H1 (cell line): Measurements from ENCODE around the gene AHSG. TPM values are rescaled to one million over a fixed set of nuclear protein-coding genes. Genes with fewer than 3 reads are reported as not detected.

Experiments
- CTCF ChIA-PET: fragments of 300-600 bp; sonication (Branson Sonifier 250); formaldehyde crosslinking; loops from one replicate; lab custom pipeline; 2021; ENCODE audit not compliant: partially characterized antibody; lab: Charles Lee
- POLR2A ChIA-PET: fragments of 300-600 bp; sonication (Branson Sonifier 250); formaldehyde crosslinking; loops from one replicate; lab custom pipeline; 2021; ENCODE audit warnings: inconsistent platforms; ENCODE audit not compliant: partially characterized antibody; lab: Charles Lee
- DNase-seq, 2 experiments: peaks; one replicate each; pipeline versions ENCODE4 v3.0.0 to v3.0.0-alpha.2; 2010 to 2022; ENCODE audit warnings: low spot score in 2 of 2, low read depth in 1 of 2, mixed read lengths in 1 of 2
- FAIRE-seq: peaks from 2 replicates; lab custom pipeline; 2011; peaks lifted over from hg19 to GRCh38; lab: Jason Lieb, UNC
- H2AFZ ChIP-seq: 2 replicates; pipeline ENCODE4 v1.8.1; 2012; ENCODE audit warnings: low read length, inconsistent platforms
- H2AK5ac ChIP-seq: 2 replicates; pipeline ENCODE4 v1.6.1; 2013; ENCODE audit warnings: low read depth, low read length
- H2BK120ac ChIP-seq: replicated peaks from 2 replicates; pipeline ENCODE3; 2013; ENCODE audit warnings: low read depth, low read length, inconsistent platforms
- H2BK12ac ChIP-seq: 2 replicates; pipeline ENCODE4 v1.6.1; 2013; ENCODE audit warnings: low read depth, low read length
- H2BK15ac ChIP-seq: 2 replicates; pipeline ENCODE4 v1.6.1; 2013; ENCODE audit warnings: low read length
- H2BK20ac ChIP-seq: 2 replicates; pipeline ENCODE4 v1.6.1; 2013; ENCODE audit warnings: low read length
- H2BK5ac ChIP-seq: 2 replicates; pipeline ENCODE4 v1.6.1; 2013; ENCODE audit warnings: low read depth, low read length
- H3K14ac ChIP-seq: 2 replicates; pipeline ENCODE4 v1.6.1; 2013; ENCODE audit warnings: inconsistent platforms; ENCODE audit not compliant: insufficient read length
- H3K18ac ChIP-seq: 2 replicates; pipeline ENCODE4 v1.6.1; 2013; ENCODE audit warnings: low read length; ENCODE audit errors: extremely low read depth
- H3K23ac ChIP-seq: 2 replicates; pipeline ENCODE4 v1.6.1; 2013; ENCODE audit warnings: inconsistent platforms; ENCODE audit not compliant: insufficient read length
- H3K23me2 ChIP-seq: 2 replicates; pipeline ENCODE4 v1.6.1; 2013; ENCODE audit warnings: low read depth, low read length
- H3K27ac ChIP-seq: 2 replicates; pipeline ENCODE4 v1.6.1; 2011; ENCODE audit warnings: low read depth, low read length, inconsistent platforms
- H3K27me3 ChIP-seq, 4 experiments: replicated peaks in 1 of 4; 1 replicate in 1 of 4; 2 replicates in 3 of 4; pipeline versions ENCODE4 v1.6.1 to v1.8.1; 2011 to 2013; ENCODE audit warnings: low read length in 3 of 4, mild to moderate bottlenecking in 3 of 4, inconsistent platforms in 2 of 4, mixed read lengths in 2 of 4, moderate library complexity in 1 of 4; ENCODE audit not compliant: control insufficient read depth in 3 of 4, insufficient read depth in 3 of 4; ENCODE audit errors: extremely low read depth in 1 of 4
- H3K36me3 ChIP-seq, 4 experiments: 2 replicates each; pipeline versions ENCODE4 v1.6.1 to v1.8.1; 2011 to 2013; ENCODE audit warnings: mild to moderate bottlenecking in 4 of 4, low read length in 3 of 4, moderate library complexity in 2 of 4, control low read depth in 1 of 4, inconsistent platforms in 1 of 4; ENCODE audit not compliant: insufficient read depth in 4 of 4, control insufficient read depth in 2 of 4
- H3K4ac ChIP-seq: replicated peaks from 2 replicates; pipeline ENCODE3; 2013; ENCODE audit warnings: low read length, low read depth, mixed read lengths, inconsistent platforms; ENCODE audit not compliant: insufficient read length
- H3K4me1 ChIP-seq, 4 experiments: replicated peaks in 1 of 4; 1 replicate in 1 of 4; 2 replicates in 3 of 4; pipeline versions ENCODE4 v1.6.1 to v1.8.1; 2011 to 2013; ENCODE audit warnings: low read length in 3 of 4, inconsistent platforms in 2 of 4, mixed read lengths in 1 of 4; ENCODE audit not compliant: insufficient read depth in 4 of 4, control insufficient read depth in 3 of 4
- H3K4me2 ChIP-seq, 2 experiments: 2 replicates each; pipeline versions ENCODE4 v1.6.1 to v1.8.1; 2011 to 2013; ENCODE audit warnings: low read depth in 2 of 2, low read length in 2 of 2, control low read depth in 1 of 2, inconsistent platforms in 1 of 2, mild to moderate bottlenecking in 1 of 2; ENCODE audit not compliant: insufficient read depth in 1 of 2
- H3K4me3 ChIP-seq, 4 experiments: fragments of 200-600, 300-600 bp in 1 of 4; sonication (generic), shearing (Covaris generic), sonication (Bioruptor Twin) in 1 of 4; 2 replicates each; pipeline versions ENCODE4 v1.5.1 to v1.8.1; 2011 to 2016; ENCODE audit warnings: low read length in 4 of 4, low read depth in 3 of 4, control low read depth in 2 of 4, inconsistent platforms in 2 of 4, mild to moderate bottlenecking in 2 of 4, mixed read lengths in 1 of 4, moderate library complexity in 1 of 4; ENCODE audit not compliant: insufficient read depth in 2 of 4; ENCODE audit errors: extremely low read depth in 1 of 4
- H3K56ac ChIP-seq: replicated peaks from 2 replicates; pipeline ENCODE3; 2013; ENCODE audit warnings: low read depth, mild to moderate bottlenecking, mixed read lengths, low read length, inconsistent platforms; ENCODE audit not compliant: insufficient read length
- H3K79me1 ChIP-seq: 2 replicates; pipeline ENCODE4 v1.6.1; 2013; ENCODE audit warnings: low read depth, low read length, control low read depth
- H3K79me2 ChIP-seq, 2 experiments: 2 replicates each; pipeline versions ENCODE4 v1.6.1 to v1.8.1; 2012 to 2013; ENCODE audit warnings: low read length in 2 of 2, mild to moderate bottlenecking in 2 of 2, inconsistent platforms in 1 of 2; ENCODE audit not compliant: insufficient read depth in 2 of 2, control insufficient read depth in 1 of 2
- H3K9ac ChIP-seq, 4 experiments: replicated peaks in 1 of 4; 1 replicate in 1 of 4; 2 replicates in 3 of 4; pipeline versions ENCODE4 v1.6.1 to v1.8.1; 2011 to 2013; ENCODE audit warnings: low read depth in 3 of 4, low read length in 3 of 4, control low read depth in 2 of 4, mild to moderate bottlenecking in 2 of 4, moderate library complexity in 2 of 4, inconsistent platforms in 1 of 4; ENCODE audit errors: extremely low read depth in 1 of 4
- H3K9me3 ChIP-seq, 2 experiments: 2 replicates each; pipeline versions ENCODE4 v1.6.1 to v1.8.1; 2012 to 2013; ENCODE audit warnings: mild to moderate bottlenecking in 2 of 2, moderate library complexity in 2 of 2, control low read depth in 1 of 2, inconsistent platforms in 1 of 2, low read depth in 1 of 2, low read length in 1 of 2, mixed read lengths in 1 of 2; ENCODE audit not compliant: insufficient read depth in 2 of 2
- H4K20me1 ChIP-seq, 2 experiments: replicated peaks in 1 of 2; 2 replicates each; pipeline versions ENCODE3 to v1.8.1; 2011 to 2013; ENCODE audit warnings: inconsistent platforms in 2 of 2, low read length in 2 of 2, mild to moderate bottlenecking in 1 of 2; ENCODE audit not compliant: insufficient read depth in 2 of 2, control insufficient read depth in 1 of 2
- H4K5ac ChIP-seq: 2 replicates; pipeline ENCODE4 v1.6.1; 2013; ENCODE audit warnings: low read length, low read depth, mixed read lengths, inconsistent platforms; ENCODE audit not compliant: insufficient read length
- H4K8ac ChIP-seq: 2 replicates; pipeline ENCODE4 v1.8.0; 2013; ENCODE audit warnings: mild to moderate bottlenecking, moderate library complexity, low read length, inconsistent platforms; ENCODE audit not compliant: insufficient read depth; ENCODE audit errors: extremely low read depth
- H4K91ac ChIP-seq: replicated peaks from 2 replicates; pipeline ENCODE3; 2013; ENCODE audit warnings: low read length, mixed read lengths, inconsistent platforms; ENCODE audit not compliant: insufficient read length
- CTBP2 ChIP-seq: IDR thresholded peaks from 2 replicates; pipeline ENCODE4 v1.7.0; 2011; ENCODE audit warnings: borderline replicate concordance, mild to moderate bottlenecking, moderate library complexity, mixed read lengths, low read length; ENCODE audit not compliant: insufficient read depth, insufficient read length
- EP300 ChIP-seq, 2 experiments: IDR thresholded peaks; 1 replicate in 1 of 2; 2 replicates in 1 of 2; pipeline ENCODE4 v1.6.1; 2011 to 2012; ENCODE audit warnings: low read depth in 2 of 2, low read length in 2 of 2, mild to moderate bottlenecking in 2 of 2, borderline replicate concordance in 1 of 2, inconsistent platforms in 1 of 2, moderate library complexity in 1 of 2
- RAD21 ChIP-seq, 2 experiments: IDR thresholded peaks in 1 of 2; conservative IDR thresholded peaks in 1 of 2; 2 replicates each; pipeline ENCODE4 v1.6.1; 2011; ENCODE audit warnings: low read depth in 2 of 2, low read length in 2 of 2, improper control_type of control experiment in 1 of 2, inconsistent platforms in 1 of 2, mild to moderate bottlenecking in 1 of 2, moderate library complexity in 1 of 2
- WGBS, 2 experiments: shearing (Covaris generic) in 1 of 2; methylation state at CpG; one replicate each; pipeline versions ENCODE4 v1.1.6 to v1.1.7; 2013 to 2015; ENCODE audit warnings: low lambda C conversion rate in 2 of 2, mixed read lengths in 2 of 2, inconsistent platforms in 1 of 2, low coverage in 1 of 2, missing lambda C conversion rate in 1 of 2; ENCODE audit not compliant: insufficient replicate concordance in 2 of 2, insufficient coverage in 1 of 2, insufficient read length in 1 of 2; ENCODE audit errors: extremely low coverage in 1 of 2, missing lambda C conversion rate in 1 of 2; 5-methylcytosine and 5-hydroxymethylcytosine counted together
- polyA plus RNA-seq, 7 experiments: library from polyadenylated mRNA; depleted of rRNA in 3 of 7; stranded (reverse) in 5 of 7; unstranded in 2 of 7; fragments of >200 nt in 5 of 7; fragments of 200-250 nt in 2 of 7; gene quantifications; 1 replicate in 5 of 7; 2 replicates in 1 of 7; 4 replicates in 1 of 7; pipeline versions ENCODE4 v1.2.1 to v1.2.3, GENCODE V29; 2011 to 2013; ENCODE audit warnings: missing spikeins in 2 of 7, mixed read lengths in 2 of 7
- total RNA-seq: library from RNA; stranded (reverse); fragmentation: NEBNext Ultra II Directional; extraction: Animal tissue kit (Norgen Biotek cat#: 25700); gene quantifications from 2 replicates; pipeline ENCODE4 v1.2.1, GENCODE V29; 2021
- TF ChIP-seq, protein P1 (sequence below), 3 experiments: IDR thresholded peaks; 1 replicate in 2 of 3; 2 replicates in 1 of 3; pipeline versions ENCODE4 v1.5.1 to v1.6.1; 2011; ENCODE audit warnings: low read length in 3 of 3, mild to moderate bottlenecking in 3 of 3, inconsistent platforms in 2 of 3, low read depth in 1 of 3, moderate library complexity in 1 of 3; ENCODE audit not compliant: insufficient read depth in 1 of 3; ENCODE audit errors: control extremely low read depth in 1 of 3

The AHSG gene
- total and polyA plus RNA-seq, 2 of the 8 experiments (the other 6 are each of a cell fraction or from before 2014, with no cell fraction given) = 0.68 to 0.78 TPM

DNA sequence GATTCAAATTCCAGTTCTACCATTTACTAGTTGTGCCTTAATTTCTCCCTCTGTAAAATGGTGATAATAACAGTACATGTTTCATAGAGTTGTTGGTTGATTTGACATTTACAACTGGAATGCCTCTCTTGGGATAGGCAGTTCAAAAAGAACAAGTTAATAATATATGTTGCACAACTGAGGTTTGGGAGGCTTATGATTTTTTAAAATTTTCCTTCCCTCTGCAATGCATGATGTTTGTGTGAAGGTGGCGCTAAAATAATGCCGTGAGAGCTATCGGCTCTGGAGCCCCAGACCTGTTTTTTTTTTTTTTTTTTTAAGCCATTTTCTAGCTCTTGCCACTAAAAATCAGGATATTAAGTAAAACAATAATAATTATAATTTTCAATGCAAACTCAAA, 23.7 kb upstream of the AHSG start:
- no peak overlapping the region for H4K8ac ChIP-seq
- H2BK120ac ChIP-seq = no peak overlapping the region
- no peaks in the 10 kb centered on the region for H4K20me1 ChIP-seq
- no peak overlapping the region for H2BK15ac ChIP-seq
- no peak overlapping the region for H4K91ac ChIP-seq
- peak; percentile 50 for FAIRE-seq
- H4K5ac ChIP-seq = no peak overlapping the region
- H3K27me3 ChIP-seq = no peaks in the 10 kb centered on the region
- no peak overlapping the region for H2BK20ac ChIP-seq
- 65% methylated on average over 3 of the region's 3 CpGs; no CpG with 5 or more reads in 1 of the 2 experiments for WGBS, 2 experiments
- H3K18ac ChIP-seq = no peak overlapping the region
- no peak overlapping the region for H3K4me2 ChIP-seq
- no peak overlapping the region for H3K14ac ChIP-seq
- H3K79me2 ChIP-seq = no peaks in the 10 kb centered on the region
- DNase-seq = no peak
- no peak overlapping the region for H3K23ac ChIP-seq
- H2AFZ ChIP-seq = no peak overlapping the region
- ChIA-PET POLR2A (interaction anchor here (0.9 to 10.2 kb wide), 5 partner anchors 19 to 201 kb away, joined by 3 to 85 read pairs (median 4); partner anchors contain the start of genes DNAJB11 and EIF4A2), CTCF (interaction anchor here (0.6 to 23.7 kb wide), 10 partner anchors 9 to 231 kb away, joined by 3 to 333 read pairs (median 4); partner anchors contain the start of genes AHSG and EIF4A2)
- no peaks in the 10 kb centered on the region; the same call in 1 of the 2 replicates for H3K23me2 ChIP-seq
- H3K9ac ChIP-seq = no peak overlapping the region
- no peak overlapping the region for H2BK5ac ChIP-seq
- no peak overlapping the region for H2AK5ac ChIP-seq
- H3K9me3 ChIP-seq = no peaks in the 10 kb centered on the region
- no peak overlapping the region for H3K27ac ChIP-seq
- H3K79me1 ChIP-seq = no peaks in the 10 kb centered on the region; the same call in 1 of the 2 replicates
- H2BK12ac ChIP-seq = no peak overlapping the region
- H3K4me3 ChIP-seq = no peak overlapping the region
- no peak overlapping the region for H3K56ac ChIP-seq
- peak; percentile 78 to 82 for TF ChIP-seq RAD21 (IDR thresholded peaks at IDR 0.05 in 1 of 2, conservative IDR thresholded peaks at IDR 0.05 in 1 of 2; ENCODE audit: low read depth in 2 of 2, low read length in 2 of 2)
- no peak for TF ChIP-seq CTBP2
- TF ChIP-seq EP300 (IDR thresholded peaks at IDR 0.05; ENCODE audit: borderline replicate concordance in 1 of 2, low read depth in 2 of 2, low read length in 2 of 2) = no peak
- TF ChIP-seq, protein P1, sequence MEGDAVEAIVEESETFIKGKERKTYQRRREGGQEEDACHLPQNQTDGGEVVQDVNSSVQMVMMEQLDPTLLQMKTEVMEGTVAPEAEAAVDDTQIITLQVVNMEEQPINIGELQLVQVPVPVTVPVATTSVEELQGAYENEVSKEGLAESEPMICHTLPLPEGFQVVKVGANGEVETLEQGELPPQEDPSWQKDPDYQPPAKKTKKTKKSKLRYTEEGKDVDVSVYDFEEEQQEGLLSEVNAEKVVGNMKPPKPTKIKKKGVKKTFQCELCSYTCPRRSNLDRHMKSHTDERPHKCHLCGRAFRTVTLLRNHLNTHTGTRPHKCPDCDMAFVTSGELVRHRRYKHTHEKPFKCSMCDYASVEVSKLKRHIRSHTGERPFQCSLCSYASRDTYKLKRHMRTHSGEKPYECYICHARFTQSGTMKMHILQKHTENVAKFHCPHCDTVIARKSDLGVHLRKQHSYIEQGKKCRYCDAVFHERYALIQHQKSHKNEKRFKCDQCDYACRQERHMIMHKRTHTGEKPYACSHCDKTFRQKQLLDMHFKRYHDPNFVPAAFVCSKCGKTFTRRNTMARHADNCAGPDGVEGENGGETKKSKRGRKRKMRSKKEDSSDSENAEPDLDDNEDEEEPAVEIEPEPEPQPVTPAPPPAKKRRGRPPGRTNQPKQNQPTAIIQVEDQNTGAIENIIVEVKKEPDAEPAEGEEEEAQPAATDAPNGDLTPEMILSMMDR (IDR thresholded peaks at IDR 0.05; ENCODE audit: control extremely low read depth in 1 of 3, insufficient read depth in 1 of 3, low read depth in 1 of 3, low read length in 3 of 3) = peak in 2 of 3 experiments; percentile 45 to 54; a peak in 3 of 4 replicates
- peaks cover 4 to 18% (median 11%) of the 10 kb centered on the region in 4 experiments; a peak in 7 of 8 replicates for H3K36me3 ChIP-seq
- no peaks in the 10 kb centered on the region for H3K4me1 ChIP-seq
- no peak overlapping the region for H3K4ac ChIP-seq
